Measurements from ENCODE around the gene ZNF598.

DNA sequence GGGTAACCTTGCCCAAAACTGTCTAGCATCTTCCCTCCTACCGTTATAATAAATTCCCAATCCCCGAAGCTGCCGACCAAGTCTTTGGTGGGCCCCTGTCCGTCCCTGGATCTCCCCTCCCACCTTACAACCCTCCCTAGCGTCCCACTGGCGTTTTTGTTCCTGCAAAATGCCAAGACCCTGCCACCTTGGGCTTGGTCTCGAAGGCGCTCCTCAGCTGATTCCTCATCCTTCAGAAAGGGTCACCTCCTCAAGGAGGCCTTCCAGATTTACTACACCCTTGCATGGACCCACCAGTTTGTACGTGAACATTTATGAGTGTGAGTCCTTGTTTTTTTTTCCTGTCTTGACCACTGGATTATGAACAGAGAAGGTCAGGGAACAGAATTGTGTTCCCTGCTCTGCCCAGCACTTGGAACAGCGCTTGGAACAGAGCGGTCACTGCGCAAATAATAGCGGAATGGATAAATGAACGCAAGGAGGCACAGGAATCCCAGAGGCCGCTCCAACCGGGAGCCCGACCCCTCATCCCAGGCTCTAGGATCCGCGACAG, 26.6 kb downstream of the ZNF598 start:
- TF ChIP-seq POLR2AphosphoS5 (IDR thresholded peaks at IDR 0.05; ENCODE audit: low read depth), result no peak
- TF ChIP-seq CTCF (conservative IDR thresholded peaks at IDR 0.05; ENCODE audit: low read depth in 2 of 2), result no peak
- TF ChIP-seq EZH2phosphoT487 (IDR thresholded peaks at IDR 0.05; ENCODE audit: unreplicated experiment), result no peak
- no peak for TF ChIP-seq EZH2 (IDR thresholded peaks at IDR 0.05; ENCODE audit: low read depth, unreplicated experiment)
- TF ChIP-seq, protein P1, sequence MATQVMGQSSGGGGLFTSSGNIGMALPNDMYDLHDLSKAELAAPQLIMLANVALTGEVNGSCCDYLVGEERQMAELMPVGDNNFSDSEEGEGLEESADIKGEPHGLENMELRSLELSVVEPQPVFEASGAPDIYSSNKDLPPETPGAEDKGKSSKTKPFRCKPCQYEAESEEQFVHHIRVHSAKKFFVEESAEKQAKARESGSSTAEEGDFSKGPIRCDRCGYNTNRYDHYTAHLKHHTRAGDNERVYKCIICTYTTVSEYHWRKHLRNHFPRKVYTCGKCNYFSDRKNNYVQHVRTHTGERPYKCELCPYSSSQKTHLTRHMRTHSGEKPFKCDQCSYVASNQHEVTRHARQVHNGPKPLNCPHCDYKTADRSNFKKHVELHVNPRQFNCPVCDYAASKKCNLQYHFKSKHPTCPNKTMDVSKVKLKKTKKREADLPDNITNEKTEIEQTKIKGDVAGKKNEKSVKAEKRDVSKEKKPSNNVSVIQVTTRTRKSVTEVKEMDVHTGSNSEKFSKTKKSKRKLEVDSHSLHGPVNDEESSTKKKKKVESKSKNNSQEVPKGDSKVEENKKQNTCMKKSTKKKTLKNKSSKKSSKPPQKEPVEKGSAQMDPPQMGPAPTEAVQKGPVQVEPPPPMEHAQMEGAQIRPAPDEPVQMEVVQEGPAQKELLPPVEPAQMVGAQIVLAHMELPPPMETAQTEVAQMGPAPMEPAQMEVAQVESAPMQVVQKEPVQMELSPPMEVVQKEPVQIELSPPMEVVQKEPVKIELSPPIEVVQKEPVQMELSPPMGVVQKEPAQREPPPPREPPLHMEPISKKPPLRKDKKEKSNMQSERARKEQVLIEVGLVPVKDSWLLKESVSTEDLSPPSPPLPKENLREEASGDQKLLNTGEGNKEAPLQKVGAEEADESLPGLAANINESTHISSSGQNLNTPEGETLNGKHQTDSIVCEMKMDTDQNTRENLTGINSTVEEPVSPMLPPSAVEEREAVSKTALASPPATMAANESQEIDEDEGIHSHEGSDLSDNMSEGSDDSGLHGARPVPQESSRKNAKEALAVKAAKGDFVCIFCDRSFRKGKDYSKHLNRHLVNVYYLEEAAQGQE (IDR thresholded peaks at IDR 0.05; ENCODE audit: unreplicated experiment), result no peak
- no peak; the same call in 1 of the 2 replicates for TF ChIP-seq CREB1 (CRISPR knock-in tag; IDR thresholded peaks at IDR 0.05; ENCODE audit: low read depth)
- TF ChIP-seq JUNB (IDR thresholded peaks at IDR 0.05; ENCODE audit: unreplicated experiment), result no peak

All from GM23338 (cell line).